ENCODE measurements around the gene GAS2L3.

GRCh38 chr12:100578923-100579322 lies 5.4 kb downstream of the GAS2L3 start:
- TF ChIP-seq CTCF (IDR thresholded peaks at IDR 0.05) (no peak), POLR2A (IDR thresholded peaks at IDR 0.05) (no peak)
